Cortex of kidney (tissue), 1 donor: ENCODE measurements around the gene ZSCAN21.

ENCODE experiments used
- DNase-seq: peaks from one replicate; lab custom pipeline; 2025; lab: John Stamatoyannopoulos, UW

Gene ZSCAN21

GRCh38 chr7:100100420-100101015 lies 50.9 kb downstream of the ZSCAN21 start:
- peak; percentile 33 for DNase-seq

GRCh38 chr7:100101016-100101862 lies 51.7 kb downstream of the ZSCAN21 start, which contains the start of the genes AP4M1 and MCM7:
Gene AP4M1, plus strand, starts transcription at chr7:100101643. Its CDS starts 72 bp downstream, at chr7:100101715.
Gene MCM7, minus strand, starts transcription at chr7:100101397. Its CDS starts 103 bp downstream, at chr7:100101294.
- peak; percentile 82 for DNase-seq

- no peak for DNase-seq
Observed at GRCh38 chr7:100102950-100103840, 53.6 kb downstream of the ZSCAN21 start.

- DNase-seq = no peak
Observed at GRCh38 chr7:100105534-100105933, 56.0 kb downstream of the ZSCAN21 start.

GRCh38 chr7:100106633-100107032 lies 57.1 kb downstream of the ZSCAN21 start:
- no peak for DNase-seq

- no peak for DNase-seq
Observed at GRCh38 chr7:100107125-100107737, 57.7 kb downstream of the ZSCAN21 start.

GRCh38 chr7:100107890-100108289 lies 58.3 kb downstream of the ZSCAN21 start:
- DNase-seq = no peak

GRCh38 chr7:100109521-100110163 lies 60.1 kb downstream of the ZSCAN21 start:
- no peak for DNase-seq

- no peak for DNase-seq
Observed at GRCh38 chr7:100111156-100111555, 61.6 kb downstream of the ZSCAN21 start.

- DNase-seq = no peak
Observed at GRCh38 chr7:100111914-100112313, 62.3 kb downstream of the ZSCAN21 start.
